WTC11 (cell line): ENCODE measurements around the gene LENEP. TPM values are rescaled to one million over a fixed set of nuclear protein-coding genes. Genes with fewer than 3 reads are reported as not detected.

Source experiments
- ATAC-seq: fragments of 200-7000 bp; cut with Tn5 transposase; 2 replicates; pipeline ENCODE4 v1.10.0; 2021; ENCODE audit warnings: mild to moderate bottlenecking, moderate library complexity
- CTCF ChIA-PET: fragments of 300-600 bp; sonication (Branson Sonifier 250); formaldehyde crosslinking; loops from one replicate; lab custom pipeline; 2021; ENCODE audit warnings: antibody characterized with exemption; lab: Charles Lee
- POLR2A ChIA-PET: fragments of 350-600 bp; sonication (Branson Sonifier 250); formaldehyde crosslinking; loops from one replicate; lab custom pipeline; 2021; ENCODE audit warnings: antibody characterized with exemption; lab: Charles Lee
- DNase-seq: peaks from one replicate; pipeline ENCODE4 v3.0.0; 2021; ENCODE audit warnings: low spot score
- H3K27ac Mint-ChIP-seq: 2 replicates; pipeline ENCODE4 v1.8.0; 2021; ENCODE audit warnings: mixed read lengths
- H3K27me3 Mint-ChIP-seq: 2 replicates; pipeline ENCODE4 v1.8.0; 2021; ENCODE audit warnings: low read depth, mild to moderate bottlenecking, moderate library complexity, mixed read lengths
- H3K36me3 Mint-ChIP-seq: 2 replicates; pipeline ENCODE4 v1.8.0; 2021; ENCODE audit warnings: mixed read lengths
- H3K4me1 Mint-ChIP-seq: 2 replicates; pipeline ENCODE4 v1.8.0; 2022; ENCODE audit warnings: mixed read lengths
- H3K4me3 Mint-ChIP-seq: 2 replicates; pipeline ENCODE4 v1.8.0; 2021; ENCODE audit warnings: mild to moderate bottlenecking, moderate library complexity, mixed read lengths
- H3K9me3 Mint-ChIP-seq: 2 replicates; pipeline ENCODE4 v1.8.0; 2021; ENCODE audit warnings: mixed read lengths
- CBFB ChIP-seq: sonication (generic); formaldehyde crosslinking; IDR thresholded peaks from 2 replicates; pipeline ENCODE4 v1.8.1; 2022; ENCODE audit warnings: mild to moderate bottlenecking, low read depth, missing genetic modification reagents
- E2F4 ChIP-seq: sonication (generic); formaldehyde crosslinking; IDR thresholded peaks from 2 replicates; pipeline ENCODE4 v1.8.1; 2022; ENCODE audit warnings: low read depth, mild to moderate bottlenecking, moderate library complexity, missing genetic modification reagents, borderline replicate concordance
- EMX1 ChIP-seq: fragments of 250-450 bp; sonication (Bioruptor Pico); IDR thresholded peaks from 2 replicates; pipeline ENCODE4 v1.8.0; 2021; ENCODE audit warnings: mild to moderate bottlenecking
- FOXJ3 ChIP-seq: sonication (generic); formaldehyde crosslinking; IDR thresholded peaks from 2 replicates; pipeline ENCODE4 v1.9.0; 2021; ENCODE audit warnings: missing genetic modification reagents, mild to moderate bottlenecking, borderline replicate concordance
- FOXP1 ChIP-seq: sonication (generic); formaldehyde crosslinking; IDR thresholded peaks from 2 replicates; pipeline ENCODE4 v1.8.0; 2022; ENCODE audit warnings: missing genetic modification reagents, mild to moderate bottlenecking, moderate library complexity, borderline replicate concordance
- GABPB1 ChIP-seq: sonication (generic); formaldehyde crosslinking; IDR thresholded peaks from 2 replicates; pipeline ENCODE4 v1.8.1; 2023; ENCODE audit warnings: mild to moderate bottlenecking, missing genetic modification reagents
- HMGXB4 ChIP-seq: sonication (generic); formaldehyde crosslinking; IDR thresholded peaks from 2 replicates; pipeline ENCODE4 v1.8.1; 2023; ENCODE audit warnings: mild to moderate bottlenecking, moderate library complexity, missing genetic modification reagents
- IRF2 ChIP-seq: sonication (generic); formaldehyde crosslinking; IDR thresholded peaks from 2 replicates; pipeline ENCODE4 v1.8.0; 2022; ENCODE audit warnings: low read depth, missing genetic modification reagents, borderline replicate concordance
- NFATC4 ChIP-seq: fragments of 250-450 bp; sonication (Bioruptor Pico); IDR thresholded peaks from 2 replicates; pipeline ENCODE4 v1.9.0; 2021; ENCODE audit warnings: mild to moderate bottlenecking
- NR2C2 ChIP-seq: sonication (generic); formaldehyde crosslinking; IDR thresholded peaks from 2 replicates; pipeline ENCODE4 v1.8.0; 2022; ENCODE audit warnings: mild to moderate bottlenecking, missing genetic modification reagents
- PRDM15 ChIP-seq: sonication (generic); formaldehyde crosslinking; IDR thresholded peaks from 2 replicates; pipeline ENCODE4 v1.8.0; 2022; ENCODE audit warnings: missing genetic modification reagents
- RORB ChIP-seq: fragments of 250-450 bp; sonication (Bioruptor Pico); IDR thresholded peaks from 2 replicates; pipeline ENCODE4 v1.9.0; 2021; ENCODE audit warnings: mild to moderate bottlenecking
- ZNF138 ChIP-seq: sonication (generic); formaldehyde crosslinking; conservative IDR thresholded peaks from 2 replicates; pipeline ENCODE4 v1.8.1; 2022; ENCODE audit warnings: mild to moderate bottlenecking, moderate library complexity, missing genetic modification reagents
- ZNF512 ChIP-seq: sonication (generic); formaldehyde crosslinking; IDR thresholded peaks from 2 replicates; pipeline ENCODE4 v1.8.1; 2022; ENCODE audit warnings: missing genetic modification reagents, borderline replicate concordance
- total RNA-seq: library from RNA; stranded (reverse); gene quantifications from 3 replicates; pipeline ENCODE4 v1.2.3, GENCODE V29; 2021

The LENEP gene
- total RNA-seq, 1 experiment from 2014 or later, result 1.2 TPM

GRCh38 chr1:155015527-155016230, 22.3 kb downstream of the LENEP start:
- CTCF ChIA-PET, result interaction anchor here (0.6 to 6.8 kb wide), 12 partner anchors 8 to 157 kb away, joined by 3 to 79 read pairs (median 17); partner anchors contain the start of genes ADAM15, EFNA3, EFNA4 and KRTCAP2
- H3K27ac Mint-ChIP-seq, result 0 out of 2 replicates have a peak overlapping the region, but pooled peaks have one; percentile 41
- no peak for TF ChIP-seq ZNF138 (CRISPR knock-in tag)
- no peak for TF ChIP-seq PRDM15 (CRISPR knock-in tag)
- TF ChIP-seq CBFB (CRISPR knock-in tag), result no peak
- 0 out of 2 replicates have a peak, but pooled peaks have one; percentile 15 for TF ChIP-seq FOXP1 (CRISPR knock-in tag)
- TF ChIP-seq RORB (CRISPR knock-in tag), result no peak
- TF ChIP-seq NR2C2 (CRISPR knock-in tag), result no peak
- no peak for TF ChIP-seq EMX1
- no peak for TF ChIP-seq HMGXB4 (CRISPR knock-in tag)
- H3K9me3 Mint-ChIP-seq, result no peaks in the 10 kb centered on the region
- POLR2A ChIA-PET, result interaction anchor here (1.6 to 3.5 kb wide), 3 partner anchors 13 to 43 kb away, joined by 4 to 28 read pairs (median 22); partner anchors contain the start of gene ZBTB7B
- H3K4me3 Mint-ChIP-seq, result no peak overlapping the region
- H3K4me1 Mint-ChIP-seq, result peaks cover 49% of the 10 kb centered on the region
- H3K36me3 Mint-ChIP-seq, result peaks cover 8% of the 10 kb centered on the region; the same call in 1 of the 2 replicates
- DNase-seq (no peak), ATAC-seq (no peak)
- H3K27me3 Mint-ChIP-seq, result peaks cover 4% of the 10 kb centered on the region; the same call in 1 of the 2 replicates

GRCh38 chr1:155016231-155016831, 22.9 kb downstream of the LENEP start:
- H3K36me3 Mint-ChIP-seq, result peaks cover 8% of the 10 kb centered on the region; the same call in 1 of the 2 replicates
- no peaks in the 10 kb centered on the region for H3K9me3 Mint-ChIP-seq
- H3K4me1 Mint-ChIP-seq, result peaks cover 45% of the 10 kb centered on the region
- no peak for ATAC-seq
- ChIA-PET POLR2A (interaction anchor here (0.6 to 3.5 kb wide), 9 partner anchors 13 to 449 kb away, joined by 3 to 28 read pairs (median 4); partner anchors contain the start of genes CHRNB2, FLAD1, SHC1 and ZBTB7B), CTCF (interaction anchor here (0.8 to 6.8 kb wide), 26 partner anchors 9 to 157 kb away, joined by 4 to 79 read pairs (median 14); partner anchors contain the start of genes ADAM15, DCST1, DCST2 and EFNA3)
- no peak for DNase-seq
- peaks cover 4% of the 10 kb centered on the region; the same call in 1 of the 2 replicates for H3K27me3 Mint-ChIP-seq
- H3K27ac Mint-ChIP-seq, result no peak overlapping the region; the same call in 1 of the 2 replicates
- peak overlapping the region; percentile 60; the same call in 1 of the 2 replicates for H3K4me3 Mint-ChIP-seq
- TF ChIP-seq ZNF138 (CRISPR knock-in tag) (0 out of 2 replicates have a peak, but pooled peaks have one; percentile 60), GABPB1 (CRISPR knock-in tag) (no peak)

GRCh38 chr1:155017041-155017945, 23.9 kb downstream of the LENEP start:
- Mint-ChIP-seq H3K4me1 (peaks cover 46% of the 10 kb centered on the region), H3K4me3 (peak overlapping the region; percentile 62), H3K27me3 (peaks cover 4% of the 10 kb centered on the region; the same call in 1 of the 2 replicates), H3K36me3 (peaks cover 8% of the 10 kb centered on the region; the same call in 1 of the 2 replicates), H3K27ac (peak overlapping the region; percentile 70), H3K9me3 (no peaks in the 10 kb centered on the region)
- DNase-seq (peak; percentile 93), ATAC-seq (peak; percentile 88)
- CTCF ChIA-PET, result interaction anchor here (0.6 to 6.8 kb wide), 51 partner anchors 9 to 396 kb away, joined by 3 to 79 read pairs (median 6); partner anchors contain the start of genes ADAM15, DCST1, DCST2 and EFNA3
- POLR2A ChIA-PET, result interaction anchor here (0.6 to 3.5 kb wide), 16 partner anchors 12 to 1151 kb away, joined by 3 to 28 read pairs (median 4); partner anchors contain the start of genes ADAM15, CHRNB2, FLAD1 and LENEP
- TF ChIP-seq FOXP1 (CRISPR knock-in tag), result peak; percentile 94
- TF ChIP-seq E2F4 (CRISPR knock-in tag), result no peak
- no peak for TF ChIP-seq FOXJ3 (CRISPR knock-in tag)
- no peak for TF ChIP-seq ZNF512 (CRISPR knock-in tag)
- TF ChIP-seq HMGXB4 (CRISPR knock-in tag), result peak; percentile 100
- TF ChIP-seq NFATC4 (CRISPR knock-in tag), result peak; percentile 23; the same call in 1 of the 2 replicates
- no peak for TF ChIP-seq IRF2
- 0 out of 2 replicates have a peak, but pooled peaks have one; percentile 45 for TF ChIP-seq CBFB (CRISPR knock-in tag)
